Mucosa of descending colon (tissue), 3 donors: ENCODE data around the gene LMNTD2. TPM values are rescaled to one million over a fixed set of nuclear protein-coding genes. Genes with fewer than 3 reads are reported as not detected.

ENCODE experiments used
- ATAC-seq: fragments of 200-7000 bp; cut with Tn5 transposase; one replicate; pipeline ENCODE4 v1.9.1; 2020; ENCODE audit warnings: mild to moderate bottlenecking, moderate library complexity
- DNase-seq, 3 donors: peaks; one replicate each; pipeline ENCODE4 v3.0.0-alpha.2; 2020
- H3K36me3 ChIP-seq: fragments of 200-600 bp; one replicate; pipeline ENCODE4 v1.8.0; 2021; ENCODE audit warnings: low read depth, mild to moderate bottlenecking
- H3K4me1 ChIP-seq: fragments of 200-600 bp; one replicate; pipeline ENCODE4 v1.8.0; 2021; ENCODE audit warnings: low read depth, mild to moderate bottlenecking
- H3K4me3 ChIP-seq: fragments of 200-600 bp; one replicate; pipeline ENCODE4 v1.8.0; 2021; ENCODE audit warnings: mild to moderate bottlenecking
- H3K9me3 ChIP-seq: fragments of 200-600 bp; one replicate; pipeline ENCODE4 v1.8.0; 2021; ENCODE audit warnings: mild to moderate bottlenecking
- intact Hi-C, 2 donors: fragments of 100-400 bp; cut with DNase I in 1 of 2; cut with micrococcal nuclease in 1 of 2; formaldehyde crosslinking; loops; one replicate each; pipeline versions ENCODE4 v1.11.0 to v1.11.1; 2022; cut with DNase I, micrococcal nuclease
- total RNA-seq, 3 donors: library from RNA; stranded (reverse); fragmentation: NEBNext Ultra II Directional in 2 of 3; extraction: Animal tissue kit (Norgen Biotek cat#: 25700) in 2 of 3; gene quantifications; one replicate each; pipeline versions ENCODE4 v1.2.1 to v1.2.4, GENCODE V29; 2021 to 2023
- TF ChIP-seq, protein P1 (sequence below): fragments of 200-600 bp; IDR thresholded peaks from one replicate; pipeline ENCODE4 v1.8.0; 2022; ENCODE audit warnings: antibody characterized with exemption, mild to moderate bottlenecking
- donor health status: DM: no; HTN: no; CAD: no; lungs with moderate emphysema.
- donor health status: DM: no; HTN: no; CAD: no.
- donor health status: DM: no; HTN: yes; CAD: no.

Gene LMNTD2
- total RNA-seq, 3 donors from 2014 or later = 5.4 to 19.1 (median 10.7) TPM

DNA sequence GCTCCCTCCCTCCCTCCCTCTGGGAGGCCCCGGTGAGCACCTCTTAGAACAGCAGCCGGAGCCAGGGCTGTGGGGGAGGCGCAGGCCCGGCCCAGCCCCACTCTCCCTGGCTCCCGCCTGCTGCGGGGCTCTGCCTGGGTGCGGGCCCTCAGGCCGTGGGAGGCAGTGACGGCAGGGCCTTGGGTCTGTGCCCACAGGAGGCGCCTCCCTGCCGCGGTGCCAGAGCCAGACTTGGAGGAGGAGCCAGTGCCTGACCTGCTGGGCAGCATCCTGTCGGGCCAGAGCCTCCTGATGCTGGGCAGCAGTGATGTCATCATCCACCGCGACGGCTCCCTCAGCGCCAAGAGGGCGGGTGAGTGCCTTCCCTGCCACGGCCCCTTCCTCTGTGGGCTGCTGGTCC lies 45.7 kb upstream of the LMNTD2 start:
- DNase-seq (peak in 2 of 3 donors; percentile 40 to 61), ATAC-seq (peak; percentile 22)
- Histone ChIP-seq H3K9me3 (no peaks in the 10 kb centered on the region), H3K4me3 (no peak overlapping the region), H3K36me3 (peaks cover 19% of the 10 kb centered on the region), H3K4me1 (no peaks in the 10 kb centered on the region)
- intact Hi-C loops = no loop called here
- TF ChIP-seq, protein P1, sequence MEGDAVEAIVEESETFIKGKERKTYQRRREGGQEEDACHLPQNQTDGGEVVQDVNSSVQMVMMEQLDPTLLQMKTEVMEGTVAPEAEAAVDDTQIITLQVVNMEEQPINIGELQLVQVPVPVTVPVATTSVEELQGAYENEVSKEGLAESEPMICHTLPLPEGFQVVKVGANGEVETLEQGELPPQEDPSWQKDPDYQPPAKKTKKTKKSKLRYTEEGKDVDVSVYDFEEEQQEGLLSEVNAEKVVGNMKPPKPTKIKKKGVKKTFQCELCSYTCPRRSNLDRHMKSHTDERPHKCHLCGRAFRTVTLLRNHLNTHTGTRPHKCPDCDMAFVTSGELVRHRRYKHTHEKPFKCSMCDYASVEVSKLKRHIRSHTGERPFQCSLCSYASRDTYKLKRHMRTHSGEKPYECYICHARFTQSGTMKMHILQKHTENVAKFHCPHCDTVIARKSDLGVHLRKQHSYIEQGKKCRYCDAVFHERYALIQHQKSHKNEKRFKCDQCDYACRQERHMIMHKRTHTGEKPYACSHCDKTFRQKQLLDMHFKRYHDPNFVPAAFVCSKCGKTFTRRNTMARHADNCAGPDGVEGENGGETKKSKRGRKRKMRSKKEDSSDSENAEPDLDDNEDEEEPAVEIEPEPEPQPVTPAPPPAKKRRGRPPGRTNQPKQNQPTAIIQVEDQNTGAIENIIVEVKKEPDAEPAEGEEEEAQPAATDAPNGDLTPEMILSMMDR = no peak

DNA sequence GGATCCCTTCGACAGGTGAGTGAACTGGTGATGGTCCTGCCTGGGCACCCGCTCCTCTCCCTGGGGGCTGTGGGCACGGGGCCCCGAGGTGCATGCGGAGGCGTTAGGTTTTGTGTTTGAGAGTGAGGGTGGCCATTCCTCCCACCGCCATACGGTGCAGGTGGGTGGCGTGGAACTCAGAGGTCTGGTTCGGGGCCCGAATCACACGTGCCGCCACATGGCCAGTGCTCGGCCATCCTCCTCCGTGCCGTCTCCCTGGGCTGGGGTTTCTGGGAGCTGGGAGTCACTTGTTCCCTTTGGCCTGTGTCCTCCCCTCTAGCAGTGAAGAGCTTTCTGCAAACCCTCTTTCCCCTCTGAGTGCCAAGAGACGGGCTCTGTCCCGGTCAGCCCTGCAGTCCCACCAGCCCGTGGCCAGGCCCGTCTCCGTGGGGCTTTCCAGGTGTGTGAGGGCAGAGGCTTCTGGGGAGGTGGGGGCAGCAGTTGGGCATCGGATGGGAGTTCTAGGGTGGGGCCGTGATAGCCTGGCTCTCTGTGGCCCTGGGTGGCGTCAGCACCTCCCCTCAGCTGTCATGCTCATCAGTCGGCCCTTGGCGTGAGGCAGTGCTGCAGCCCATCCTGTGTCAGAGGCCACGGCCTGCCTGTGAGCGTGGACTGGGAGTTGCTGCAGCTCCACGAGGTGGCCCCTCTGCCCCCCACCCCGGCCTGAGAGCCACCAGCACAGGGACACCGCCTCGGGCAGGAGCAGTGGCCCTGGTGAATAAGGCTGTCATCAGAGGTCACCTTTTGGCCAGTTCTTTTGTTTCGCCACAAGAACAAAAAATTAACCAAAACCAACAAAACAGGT lies 45.0 kb upstream of the LMNTD2 start:
- ATAC-seq (no peak), DNase-seq (peak in 2 of 3 donors; percentile 16 to 48)
- intact Hi-C loops = no loop called here
- Histone ChIP-seq H3K4me1 (no peaks in the 10 kb centered on the region), H3K36me3 (peaks cover 19% of the 10 kb centered on the region), H3K9me3 (no peaks in the 10 kb centered on the region), H3K4me3 (no peak overlapping the region)
- TF ChIP-seq, protein P1 = no peak

DNA sequence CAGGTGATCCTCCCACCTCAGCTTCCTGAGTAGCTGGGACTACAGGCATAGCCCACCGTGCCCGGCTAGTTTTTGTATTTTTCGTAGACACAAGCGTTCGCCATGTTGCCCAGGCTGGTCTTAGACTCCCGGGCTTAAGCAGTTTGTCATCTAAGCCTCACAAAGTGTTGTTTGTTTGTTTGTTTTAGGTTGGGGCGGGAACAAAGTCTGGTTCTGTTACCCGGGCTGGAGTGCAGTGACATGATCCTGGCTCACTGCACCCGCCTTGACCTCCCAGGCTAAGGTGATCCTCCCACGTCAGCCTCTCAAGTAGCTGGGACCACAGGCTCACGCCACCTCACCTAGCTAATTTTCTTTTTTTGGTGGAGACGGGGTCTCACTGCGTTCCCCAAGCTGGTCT lies 42.6 kb upstream of the LMNTD2 start:
- intact Hi-C loops = no loop called here
- TF ChIP-seq, protein P1 = no peak
- peaks cover 19% of the 10 kb centered on the region for H3K36me3 ChIP-seq
- DNase-seq (no peak), ATAC-seq (no peak)
- H3K4me3 ChIP-seq = no peak overlapping the region
- no peaks in the 10 kb centered on the region for H3K9me3 ChIP-seq
- H3K4me1 ChIP-seq = no peaks in the 10 kb centered on the region

DNA sequence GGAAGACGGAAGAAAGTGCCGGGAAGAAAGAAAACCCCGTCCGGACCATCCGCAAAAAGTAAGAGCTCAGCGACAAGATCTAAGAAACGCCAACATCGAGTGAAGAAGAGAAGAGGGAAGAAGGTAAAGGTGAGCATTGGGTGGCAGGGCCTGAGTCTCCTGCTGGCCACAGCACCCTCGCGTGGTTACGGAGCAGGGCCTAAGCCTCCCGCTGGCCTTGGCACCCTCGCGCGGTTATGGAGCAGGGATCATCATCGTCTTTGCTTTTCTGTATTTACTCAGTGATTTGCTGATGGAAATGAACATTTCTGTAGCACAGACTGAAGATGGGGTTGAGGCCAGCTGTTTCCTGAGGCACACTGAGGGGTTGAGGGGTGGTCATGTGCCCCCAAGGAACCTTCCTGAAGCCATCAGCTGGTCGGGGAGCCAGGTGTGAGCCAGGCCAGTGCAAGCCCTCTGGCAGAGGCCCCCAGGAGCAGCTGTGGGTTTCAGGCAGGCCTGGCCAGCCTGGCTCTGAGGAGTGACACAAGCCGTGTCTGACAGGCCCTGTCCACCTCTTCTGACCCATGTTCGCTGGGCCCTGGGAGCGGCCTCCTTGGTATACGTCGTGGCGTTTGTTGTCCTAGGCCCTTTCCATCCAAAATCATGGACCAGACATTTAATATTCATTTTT lies 41.2 kb upstream of the LMNTD2 start:
- intact Hi-C loops = no loop called here
- peak in 1 of 3 donors; percentile 19 for DNase-seq
- H3K36me3 ChIP-seq = peaks cover 19% of the 10 kb centered on the region

DNA sequence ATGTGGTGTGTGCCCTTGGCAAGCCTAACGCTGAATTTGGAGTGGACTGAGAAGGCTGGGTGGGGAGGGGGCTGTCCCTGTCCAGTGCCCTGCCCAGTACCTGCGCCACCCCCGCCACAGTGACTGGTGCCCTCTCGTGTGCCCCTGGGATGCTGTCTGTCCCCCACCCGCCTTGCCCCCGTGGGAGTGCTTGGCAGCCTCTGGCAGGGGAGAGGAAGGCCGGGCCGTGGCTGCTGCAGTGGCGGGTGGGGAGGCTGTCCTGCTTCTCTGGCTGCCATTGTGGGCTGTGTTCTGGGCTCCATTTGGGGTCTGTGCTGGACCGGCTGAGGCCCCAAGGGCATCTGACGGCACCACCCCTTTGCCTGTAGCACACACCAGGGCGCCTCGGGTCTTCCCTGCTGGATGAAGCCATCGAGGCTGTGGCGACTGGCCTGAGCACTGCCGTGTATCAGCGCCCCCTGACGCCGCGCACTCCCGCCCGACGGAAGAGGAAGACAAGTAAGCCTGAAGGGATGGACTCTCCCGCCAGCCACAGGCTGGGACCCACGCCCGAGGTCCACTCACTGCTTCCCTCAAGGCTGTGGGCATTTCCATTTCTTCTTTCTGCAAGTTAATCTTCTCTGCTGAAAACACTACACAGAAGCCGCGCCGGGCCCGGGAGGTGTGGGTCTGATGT lies 37.6 kb upstream of the LMNTD2 start:
- DNase-seq (peak in 1 of 3 donors; percentile 19), ATAC-seq (no peak)
- H3K4me1 ChIP-seq = no peaks in the 10 kb centered on the region

More for the DNA sequence above, 41.2 kb upstream of the LMNTD2 start:
- no peak for ATAC-seq
- Histone ChIP-seq H3K9me3 (no peaks in the 10 kb centered on the region), H3K4me1 (no peaks in the 10 kb centered on the region), H3K4me3 (no peak overlapping the region)
- TF ChIP-seq, protein P1 = no peak

More for the DNA sequence above, 37.6 kb upstream of the LMNTD2 start:
- Histone ChIP-seq H3K4me3 (no peak overlapping the region), H3K9me3 (no peaks in the 10 kb centered on the region), H3K36me3 (peaks cover 4% of the 10 kb centered on the region)
- TF ChIP-seq, protein P1 = no peak
- intact Hi-C loops = no loop called here
